HuH-7 (cell line): ENCODE measurements around the gene DNAJC16.

Source experiments
- DNase-seq: peaks from one replicate; pipeline ENCODE4 v3.0.0; 2011; ENCODE audit warnings: low spot score

Gene DNAJC16

DNA sequence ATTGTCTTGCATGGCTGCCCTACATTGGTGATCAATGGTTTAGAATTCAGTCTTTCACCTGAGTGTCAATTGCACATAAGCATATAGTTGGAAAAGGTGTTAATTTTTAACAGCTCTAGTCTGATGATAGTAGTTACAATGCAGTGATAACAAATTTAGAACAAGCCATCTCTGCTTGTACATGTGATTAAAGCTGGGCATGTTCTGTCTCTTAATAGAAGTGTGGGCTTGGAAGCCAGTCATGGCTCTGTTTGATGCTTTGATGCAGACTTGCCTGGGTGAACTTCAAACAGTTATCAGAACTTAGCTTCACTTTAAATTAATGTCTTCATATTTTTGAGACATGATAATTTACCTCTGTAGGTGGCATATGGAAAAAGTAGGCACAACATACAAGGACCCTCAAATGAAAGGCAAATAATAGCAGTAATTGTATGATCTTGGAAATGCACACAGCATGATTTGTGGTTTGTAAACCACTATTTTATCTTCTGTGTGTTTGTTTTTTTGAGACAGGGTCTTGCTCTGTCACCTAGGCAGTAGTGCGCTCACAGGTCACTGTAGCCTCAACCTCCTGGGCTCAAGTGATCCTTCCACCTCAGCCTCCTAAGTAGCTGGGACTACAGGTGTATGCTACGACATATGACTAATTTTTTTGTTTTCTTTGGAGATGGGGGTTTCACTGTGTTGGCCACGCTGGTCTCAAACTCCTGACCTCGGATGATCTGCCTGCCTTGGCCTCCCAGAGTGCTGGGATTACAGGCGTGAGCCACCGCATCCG lies 94.4 kb downstream of the DNAJC16 start:
- DNase-seq: no peak

DNA sequence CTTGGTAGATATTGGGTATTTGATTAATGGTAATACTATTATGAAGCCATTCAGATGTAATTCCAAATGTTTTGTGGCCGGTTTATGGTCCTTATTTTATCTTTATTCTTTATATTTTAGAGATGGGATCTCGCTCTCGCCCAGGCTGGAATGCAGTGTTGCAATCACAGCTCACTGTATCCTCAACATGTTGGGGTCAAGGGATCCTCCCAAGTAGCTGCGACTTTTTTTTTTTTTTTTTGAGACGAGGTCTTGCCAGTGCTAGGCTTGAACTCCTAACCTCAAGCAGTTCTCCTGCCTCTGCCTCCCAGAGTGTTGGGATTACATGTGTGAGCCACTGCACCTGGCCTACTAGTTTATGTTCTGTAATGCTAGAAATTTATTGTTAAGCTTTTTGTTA lies 95.3 kb downstream of the DNAJC16 start:
- DNase-seq: no peak

DNA sequence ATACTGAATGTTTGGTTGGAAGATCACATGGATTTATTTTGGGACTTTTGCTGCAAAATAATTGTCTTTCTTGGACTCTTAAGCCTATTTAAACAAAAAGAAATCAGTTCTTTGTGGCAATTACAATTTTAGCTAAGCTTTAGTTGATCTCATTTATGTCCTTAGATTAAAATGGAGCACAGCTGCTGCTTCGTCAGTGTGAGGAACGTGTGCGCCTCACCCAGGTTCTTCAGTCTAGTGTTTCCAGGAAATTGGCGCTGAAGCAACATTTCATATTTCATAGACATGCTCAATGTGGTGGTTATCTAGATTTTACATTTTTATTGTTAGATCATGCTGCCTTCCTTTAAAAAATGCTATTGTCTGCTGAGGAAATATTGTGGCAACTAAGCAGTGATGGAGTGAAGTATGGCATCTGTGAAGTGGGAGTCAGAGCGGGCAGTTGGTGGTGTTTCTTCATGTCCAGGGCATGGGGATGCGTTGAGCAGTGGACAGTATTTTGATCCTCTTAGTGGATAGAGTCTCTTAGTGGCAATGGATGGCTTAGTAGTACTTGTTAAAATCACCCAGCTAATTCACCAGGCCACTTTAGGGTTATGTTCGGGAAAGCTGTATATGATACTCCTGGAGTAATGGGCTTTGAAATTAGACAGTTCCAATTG lies 96.2 kb downstream of the DNAJC16 start:
- DNase-seq: no peak

DNA sequence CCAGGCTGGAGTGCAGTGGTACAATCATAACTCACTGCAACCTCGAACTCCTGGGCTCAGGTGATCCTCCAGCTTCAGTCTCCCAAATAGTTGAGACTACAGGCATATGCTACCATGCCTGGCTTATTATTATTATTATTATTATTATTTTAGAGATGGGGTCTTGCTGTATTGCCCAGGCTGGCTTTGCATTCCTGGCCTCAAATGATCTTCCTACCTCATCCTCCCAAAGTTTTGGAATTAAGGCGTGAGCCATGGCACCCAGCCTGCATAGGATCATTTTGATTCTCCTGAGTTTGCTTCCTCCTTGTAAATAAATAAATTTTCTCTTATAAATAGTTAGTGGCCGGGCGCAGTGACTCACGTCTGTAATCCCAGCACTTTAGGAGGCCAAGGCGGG lies 96.8 kb downstream of the DNAJC16 start:
- no peak for DNase-seq

DNA sequence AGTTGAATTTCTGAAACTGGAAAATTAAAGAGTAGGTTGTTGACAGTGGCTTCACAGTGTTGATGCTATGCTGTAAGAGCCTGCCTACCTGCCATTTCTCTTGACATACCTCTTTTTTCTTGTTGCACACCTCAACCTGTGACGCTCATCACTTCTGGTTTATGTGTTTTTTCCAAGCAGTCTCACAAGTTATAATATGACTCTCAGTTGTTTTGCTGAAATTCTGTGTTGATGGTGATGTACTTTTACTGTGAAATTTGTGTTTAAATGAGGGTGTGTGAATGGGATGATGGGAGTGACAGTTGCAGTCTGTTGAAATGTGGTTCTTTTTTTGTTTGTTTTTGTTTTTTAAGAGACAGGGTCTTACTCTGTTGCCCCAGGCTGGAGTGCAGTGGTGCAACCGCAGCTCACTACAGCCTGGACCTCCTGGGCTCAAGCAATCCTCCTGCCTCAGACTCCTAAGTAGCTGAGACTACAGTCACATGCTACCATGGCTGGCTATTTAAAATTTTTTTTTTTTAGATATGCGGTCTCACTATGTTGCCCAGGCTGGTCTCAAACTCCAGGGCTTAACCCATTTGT lies 97.6 kb downstream of the DNAJC16 start:
- no peak for DNase-seq

DNA sequence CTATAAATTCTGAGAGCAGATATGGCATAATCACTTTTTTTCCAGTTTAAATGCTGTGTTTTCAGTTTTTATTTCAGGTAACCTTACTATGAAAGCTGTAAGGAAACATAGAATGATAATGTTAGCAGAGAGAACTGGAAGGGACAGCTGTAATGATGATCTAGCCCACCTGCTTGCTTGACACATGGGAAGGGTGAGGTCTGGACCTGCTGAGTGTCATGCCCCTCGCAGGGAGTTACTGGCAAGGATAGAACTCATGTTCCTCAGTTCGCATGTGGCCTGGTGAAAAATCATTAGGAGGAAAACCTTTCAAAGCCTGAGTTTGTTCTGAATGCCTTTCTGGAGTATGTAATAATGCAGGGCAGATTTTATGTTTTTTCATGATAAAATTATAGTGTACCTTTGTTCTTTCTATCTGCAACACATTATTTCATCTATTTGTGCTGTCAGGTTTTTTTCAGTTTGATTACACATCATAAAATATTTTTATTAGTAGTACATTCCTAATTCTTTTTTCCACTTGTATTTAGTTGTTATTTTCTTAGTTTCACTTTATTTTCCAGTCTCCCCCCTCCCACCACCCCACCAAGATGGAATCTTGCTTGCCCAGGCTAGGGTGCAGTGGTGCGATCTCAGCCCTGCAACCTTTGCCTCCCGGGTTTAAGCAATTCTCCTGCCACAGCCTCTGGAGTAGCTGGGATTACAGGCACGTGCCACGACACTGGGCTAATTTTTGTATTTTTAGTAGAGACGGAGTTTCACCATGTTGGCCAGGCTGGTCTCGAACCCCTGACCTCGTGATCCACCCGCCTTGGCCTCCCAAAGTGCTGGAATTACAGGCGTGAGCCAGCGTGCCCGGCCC lies 98.6 kb downstream of the DNAJC16 start:
- no peak for DNase-seq
